HG02623 (cell line): ENCODE data around the gene RABGAP1L.
"Not testable (repeated sequence)": the region's sequence is repeated elsewhere in the genome, so short reads cannot be mapped to it uniquely, and the experiment has no call there.

Experiments used
- ATAC-seq: cut with Tn5 transposase; IDR thresholded peaks from one replicate; pipeline ENCODE4 v1.9.1; 2021; ENCODE audit warnings: moderate library complexity; ENCODE audit not compliant: unreplicated experiment

The RABGAP1L gene

DNA sequence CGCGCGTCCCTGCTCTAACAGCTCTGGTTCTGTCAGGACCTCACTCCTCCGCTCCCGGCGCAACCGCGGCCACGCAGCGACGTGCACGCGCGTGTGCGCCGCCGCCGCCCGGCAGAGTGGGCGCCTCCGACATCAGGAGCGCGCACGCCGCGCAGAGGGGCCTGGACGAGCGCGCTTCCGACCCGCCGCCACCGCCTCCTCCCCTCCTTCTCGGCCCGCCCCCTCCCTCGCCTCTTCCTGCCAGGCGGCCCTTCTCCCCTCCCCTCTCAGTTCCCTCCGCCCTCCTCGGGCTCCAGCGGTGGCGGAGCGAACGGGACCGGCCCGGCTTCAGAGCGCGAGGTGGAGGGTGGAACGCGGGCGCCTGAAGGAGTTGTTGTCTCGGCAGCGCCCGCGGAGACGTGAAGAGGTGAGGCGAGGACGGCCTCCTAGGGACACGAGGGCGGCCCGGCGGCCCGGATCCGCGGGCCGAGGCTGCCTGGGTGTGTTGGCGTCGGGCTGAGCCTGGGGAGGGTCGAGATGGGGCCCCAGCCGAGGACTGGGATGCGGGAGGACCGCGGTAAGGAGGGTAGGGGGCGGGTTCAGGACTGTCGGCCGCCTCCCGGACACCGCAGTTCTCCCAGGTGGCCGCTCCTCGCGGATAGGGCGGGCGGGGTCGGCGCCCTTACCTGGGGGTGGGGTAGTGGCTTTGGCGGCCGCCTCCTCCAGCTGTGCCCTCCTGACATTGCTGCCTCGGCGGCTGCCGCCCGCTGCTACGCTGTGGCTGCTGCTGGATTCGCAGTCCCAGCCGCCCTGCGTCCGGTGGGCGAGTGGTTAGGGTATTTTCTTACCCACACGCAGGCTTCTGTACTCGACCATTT lies at the start of gene RABGAP1L:
Gene RABGAP1L (plus strand): TSS at position 269 of the 857 bp plus-strand sequence.
- peak; percentile 58 for ATAC-seq

DNA sequence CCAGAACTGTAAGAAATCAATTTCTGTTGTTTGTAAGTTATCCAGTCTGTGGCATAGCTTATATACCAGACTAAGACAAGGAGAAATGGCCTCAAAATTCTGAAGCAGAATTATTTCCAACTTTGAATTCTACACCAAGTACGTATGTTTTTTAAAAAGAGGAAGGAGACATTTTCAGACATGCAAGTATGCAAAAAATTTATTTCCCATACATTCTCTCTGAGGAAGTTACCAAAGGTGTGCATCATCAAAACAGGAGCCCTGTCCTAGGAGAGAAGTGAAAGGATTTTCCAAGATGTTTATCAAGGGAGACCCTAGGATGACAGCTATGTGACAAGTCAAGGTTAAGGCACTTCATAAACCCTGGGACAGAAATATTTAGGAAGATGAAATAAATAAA lies 49.3 kb upstream of the RABGAP1L start:
- ATAC-seq: no peak

GRCh38 chr1:174112489-174113162 lies 46.7 kb upstream of the RABGAP1L start:
- ATAC-seq: no peak

DNA sequence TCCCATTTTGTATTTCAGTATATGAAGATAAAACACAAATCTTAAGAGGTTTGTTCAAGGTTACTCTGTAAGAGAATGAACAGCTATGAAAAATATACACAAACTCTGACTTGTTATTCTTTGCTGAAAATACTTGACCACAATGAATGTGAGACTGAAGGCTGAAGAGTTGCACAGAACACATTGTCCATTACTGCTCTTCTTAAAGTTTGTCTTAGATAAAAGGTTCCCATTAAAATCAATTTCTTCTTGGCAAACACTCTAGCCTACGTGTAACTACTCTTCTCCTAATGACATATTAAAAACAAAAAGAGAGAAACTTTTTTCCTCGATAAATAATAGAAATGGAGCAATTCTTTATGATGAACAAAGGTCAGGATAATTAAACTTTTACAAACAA lies 45.2 kb upstream of the RABGAP1L start:
- ATAC-seq: no peak

DNA sequence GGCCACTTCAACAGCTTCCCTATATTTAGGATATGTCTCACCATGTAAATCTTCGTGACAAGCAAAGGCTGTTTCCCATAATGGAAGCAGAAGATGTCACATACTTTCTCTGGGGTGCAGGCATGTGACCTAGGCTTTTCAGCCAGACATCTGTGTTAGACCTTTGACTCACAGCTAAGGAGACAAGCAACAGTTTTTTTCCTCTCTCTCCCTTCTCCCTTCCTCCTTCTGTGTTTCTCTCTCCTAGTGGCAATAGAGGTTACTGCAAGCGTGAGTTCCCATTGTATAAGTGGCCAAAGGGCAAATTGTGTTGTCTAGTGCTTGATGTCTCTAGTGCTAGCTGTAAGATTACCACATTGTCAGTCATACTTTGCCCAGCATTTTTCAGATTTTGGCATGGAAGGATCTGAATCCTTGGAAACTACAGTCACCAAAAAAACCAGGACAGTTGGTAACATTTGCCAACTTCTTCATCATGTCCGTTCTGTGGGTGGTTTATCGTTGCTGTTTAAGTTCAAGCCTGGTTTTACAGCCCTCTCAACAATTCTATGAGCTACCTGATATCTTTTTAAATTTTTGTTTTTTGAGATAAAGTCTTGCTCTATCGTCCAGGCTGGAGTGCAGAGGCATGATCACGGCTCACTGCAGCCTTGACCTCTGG lies 44.4 kb upstream of the RABGAP1L start:
- peak; percentile 82 for ATAC-seq

GRCh38 chr1:174116042-174116441 lies 43.3 kb upstream of the RABGAP1L start:
- no peak for ATAC-seq

DNA sequence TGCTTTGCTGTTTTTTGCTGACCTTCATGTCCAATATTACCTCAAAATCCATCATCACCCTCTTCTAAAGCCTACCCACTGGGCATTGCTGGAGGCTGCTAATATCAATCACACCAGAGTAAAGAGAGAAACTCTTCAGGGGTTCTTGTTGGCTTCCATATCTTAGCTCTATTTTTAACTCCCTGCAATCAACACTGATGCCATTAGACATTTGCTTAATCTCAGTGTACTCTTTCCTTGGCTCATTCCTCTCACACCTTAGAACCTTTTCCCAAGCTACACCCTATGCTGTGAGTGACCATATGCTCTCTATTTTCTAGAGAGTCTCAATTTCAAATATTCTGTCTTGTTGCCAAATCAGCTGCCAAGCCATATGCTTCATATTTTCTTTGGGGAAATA lies 40.6 kb upstream of the RABGAP1L start:
- ATAC-seq: no peak

GRCh38 chr1:174122318-174122717 lies 37.0 kb upstream of the RABGAP1L start:
- not testable (repeated sequence) for ATAC-seq

DNA sequence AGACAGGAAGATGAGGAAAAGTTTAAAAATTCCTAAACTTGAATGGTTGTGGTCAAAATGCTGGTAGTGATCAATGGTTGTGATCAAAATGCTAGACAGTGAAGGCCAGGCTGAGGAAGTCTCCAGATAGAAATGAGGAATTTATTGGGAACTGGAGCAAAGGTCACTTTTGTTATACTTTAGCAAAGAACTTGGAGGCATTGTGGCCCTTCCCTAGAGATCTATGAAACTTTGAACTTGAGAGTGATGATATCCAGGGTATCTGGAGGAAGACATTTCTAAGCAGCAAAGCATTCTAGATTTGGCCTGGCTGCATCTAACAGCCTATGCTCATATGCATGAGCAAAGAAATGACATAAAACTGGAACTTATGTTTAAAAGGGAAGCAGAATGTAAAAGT lies 35.5 kb upstream of the RABGAP1L start:
- no peak for ATAC-seq

DNA sequence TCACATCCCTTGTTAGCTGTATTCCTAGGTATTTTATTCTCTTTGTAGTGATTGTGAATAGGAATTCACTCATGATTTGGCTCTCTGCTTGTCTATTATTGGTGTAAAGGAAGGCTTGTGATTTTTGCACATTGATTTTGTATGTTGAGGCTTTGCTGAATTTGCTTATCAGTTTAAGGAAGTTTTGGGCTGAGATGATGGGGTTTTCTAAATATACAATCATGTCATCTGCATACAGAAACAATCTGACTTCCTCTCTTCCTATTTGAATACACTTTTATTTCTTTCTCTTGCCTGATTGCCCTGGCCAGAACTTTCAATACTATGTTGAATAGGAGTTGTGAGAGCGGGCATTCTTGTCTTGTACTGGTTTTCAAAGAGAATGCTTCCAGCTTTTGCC lies 32.1 kb upstream of the RABGAP1L start:
- not testable (repeated sequence) for ATAC-seq

DNA sequence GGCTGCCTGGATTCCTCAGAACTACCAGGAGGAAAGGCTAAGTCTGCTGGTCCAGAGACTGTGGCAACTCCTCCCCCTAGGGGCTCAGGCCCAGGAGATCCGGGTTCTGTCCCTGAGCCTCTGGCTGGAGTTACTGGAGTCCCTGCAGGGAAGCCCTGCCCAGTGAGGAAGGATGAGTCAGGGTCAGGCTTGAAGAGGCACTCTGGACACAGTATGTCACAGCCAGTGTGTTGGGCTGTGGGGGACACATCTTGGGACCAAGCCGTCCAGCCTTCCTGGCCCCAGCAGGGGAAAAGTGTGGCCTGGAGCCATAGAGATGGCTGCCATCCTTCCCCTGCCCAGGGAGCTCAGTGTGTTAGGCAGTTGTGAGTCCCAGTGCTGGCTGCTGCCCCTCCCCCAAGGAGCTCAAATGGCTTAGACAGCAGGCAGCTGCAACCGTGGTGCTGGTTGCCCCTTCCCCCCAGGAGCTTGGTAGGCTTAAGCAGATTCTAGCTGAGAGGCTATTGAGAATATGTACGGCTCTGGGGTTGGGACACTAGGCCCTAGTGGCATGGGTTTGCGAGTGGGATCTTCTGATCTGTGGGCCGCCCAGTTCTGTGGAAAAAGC lies 28.2 kb upstream of the RABGAP1L start:
- no peak for ATAC-seq

- ATAC-seq: no peak
Measured at GRCh38 chr1:174134003-174134659, 25.2 kb upstream of the RABGAP1L start.

GRCh38 chr1:174135211-174135610 lies 24.1 kb upstream of the RABGAP1L start:
- ATAC-seq: no peak

- no peak for ATAC-seq
Measured at GRCh38 chr1:174136714-174137113, 22.6 kb upstream of the RABGAP1L start.

GRCh38 chr1:174142836-174143235 lies 16.5 kb upstream of the RABGAP1L start:
- no peak for ATAC-seq

DNA sequence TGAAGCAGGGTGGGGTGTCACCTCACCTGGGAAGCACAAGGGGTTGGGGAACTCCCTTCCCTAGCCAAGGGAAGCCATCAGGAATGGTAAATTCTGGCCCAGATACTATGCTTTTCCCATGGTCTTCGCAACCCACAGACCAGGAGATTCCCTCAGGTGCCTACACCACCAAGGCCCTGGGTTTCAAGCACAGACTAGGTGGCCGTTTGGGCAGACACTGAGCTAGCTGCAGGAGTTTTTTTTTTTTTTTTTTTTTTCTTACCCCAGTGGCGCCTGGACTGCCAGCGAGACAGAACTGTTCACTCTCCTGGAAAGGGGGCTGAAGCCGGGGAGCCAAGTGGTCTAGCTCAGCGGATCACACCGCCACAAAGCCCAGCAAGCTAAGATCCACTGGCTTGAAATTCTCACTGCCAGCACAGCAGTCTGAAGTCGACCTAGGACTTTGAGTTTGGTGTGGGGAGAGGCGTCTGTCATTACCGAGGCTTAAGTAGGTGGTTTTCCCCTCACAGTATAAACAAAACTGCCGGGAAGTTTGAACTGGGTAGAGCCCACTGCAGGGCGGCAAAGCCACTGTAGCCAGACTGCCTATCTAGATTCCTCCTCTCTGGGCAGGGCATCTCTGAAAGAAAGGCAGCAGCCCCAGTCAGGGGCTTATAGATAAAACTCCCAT lies 15.5 kb upstream of the RABGAP1L start:
- ATAC-seq: not testable (repeated sequence)

GRCh38 chr1:174144397-174144783 lies 14.9 kb upstream of the RABGAP1L start:
- ATAC-seq: not testable (repeated sequence)

DNA sequence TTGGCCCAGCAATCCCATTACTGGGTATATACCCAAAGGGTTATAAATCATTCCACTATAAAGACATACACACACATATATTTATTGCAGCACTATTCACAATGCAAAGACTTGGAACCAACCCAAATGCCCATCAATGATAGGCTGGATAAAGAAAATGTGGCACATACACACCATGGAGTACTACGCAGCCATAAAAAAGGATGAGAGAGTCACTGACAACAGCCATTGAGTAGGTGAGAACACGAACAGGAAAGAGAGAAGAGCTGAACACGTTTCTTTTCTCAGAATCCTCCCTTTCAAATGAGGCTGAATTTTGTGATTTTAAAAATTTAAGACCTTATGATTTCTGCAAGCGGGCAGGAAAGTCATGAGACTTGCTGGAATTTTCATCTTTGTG lies 10.1 kb upstream of the RABGAP1L start:
- no peak for ATAC-seq

- no peak for ATAC-seq
Measured at GRCh38 chr1:174150499-174150898, 8.8 kb upstream of the RABGAP1L start.

- no peak for ATAC-seq
Measured at GRCh38 chr1:174152427-174152826, 6.9 kb upstream of the RABGAP1L start.
